ENCODE results near the gene PIK3AP1.
A peak's percentile ranks its signal among the peaks of the same experiment; 100 is the strongest.

PIK3AP1 gene

DNA sequence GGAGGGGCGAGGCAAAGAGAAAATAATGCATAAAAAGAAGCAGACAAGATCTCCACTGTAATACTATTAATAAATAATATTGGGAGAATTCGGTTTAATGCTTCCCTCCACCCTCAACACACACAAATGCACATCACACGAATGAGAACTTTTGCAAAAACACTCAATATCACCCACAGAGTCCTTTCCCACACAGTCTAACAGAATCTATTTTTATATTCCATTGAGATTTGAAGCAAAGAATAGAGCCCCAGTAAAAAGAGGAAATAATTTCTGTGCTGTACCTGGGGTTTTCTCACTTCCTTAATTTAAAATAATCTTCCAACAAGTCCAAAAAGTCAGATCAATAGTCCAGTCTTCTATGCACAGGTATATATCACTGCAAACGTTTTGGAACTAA is 17.0 kb downstream of the PIK3AP1 start:
- peaks cover 10% of the 10 kb centered on the region for H4K20me1 ChIP-seq (ENCODE audit: insufficient read depth, low read length, poor library complexity, severe bottlenecking)
- H3K9me3 ChIP-seq (ENCODE audit: insufficient read depth, low read depth, low read length): no peaks in the 10 kb centered on the region
- no peaks in the 10 kb centered on the region for H3K27me3 ChIP-seq (ENCODE audit: insufficient read depth, low read length, poor library complexity, severe bottlenecking)
- H3F3A ChIP-seq (ENCODE audit: low read depth): no peaks in the 10 kb centered on the region
- peaks cover 51% of the 10 kb centered on the region for H3K79me2 ChIP-seq (ENCODE audit: insufficient read depth, low read length)
- H3K36me3 ChIP-seq (ENCODE audit: insufficient read depth, low read length): peaks cover 32% of the 10 kb centered on the region; the same call in 1 of the 2 replicates
- TF ChIP-seq EZH2phosphoT487 (IDR thresholded peaks at IDR 0.05; ENCODE audit: borderline replicate concordance): no peak
- TF ChIP-seq, protein P1, sequence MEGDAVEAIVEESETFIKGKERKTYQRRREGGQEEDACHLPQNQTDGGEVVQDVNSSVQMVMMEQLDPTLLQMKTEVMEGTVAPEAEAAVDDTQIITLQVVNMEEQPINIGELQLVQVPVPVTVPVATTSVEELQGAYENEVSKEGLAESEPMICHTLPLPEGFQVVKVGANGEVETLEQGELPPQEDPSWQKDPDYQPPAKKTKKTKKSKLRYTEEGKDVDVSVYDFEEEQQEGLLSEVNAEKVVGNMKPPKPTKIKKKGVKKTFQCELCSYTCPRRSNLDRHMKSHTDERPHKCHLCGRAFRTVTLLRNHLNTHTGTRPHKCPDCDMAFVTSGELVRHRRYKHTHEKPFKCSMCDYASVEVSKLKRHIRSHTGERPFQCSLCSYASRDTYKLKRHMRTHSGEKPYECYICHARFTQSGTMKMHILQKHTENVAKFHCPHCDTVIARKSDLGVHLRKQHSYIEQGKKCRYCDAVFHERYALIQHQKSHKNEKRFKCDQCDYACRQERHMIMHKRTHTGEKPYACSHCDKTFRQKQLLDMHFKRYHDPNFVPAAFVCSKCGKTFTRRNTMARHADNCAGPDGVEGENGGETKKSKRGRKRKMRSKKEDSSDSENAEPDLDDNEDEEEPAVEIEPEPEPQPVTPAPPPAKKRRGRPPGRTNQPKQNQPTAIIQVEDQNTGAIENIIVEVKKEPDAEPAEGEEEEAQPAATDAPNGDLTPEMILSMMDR (conservative IDR thresholded peaks at IDR 0.05; ENCODE audit: low read length): no peak
- H2AFZ ChIP-seq (ENCODE audit: low read length): no peak overlapping the region
- H3K9me2 ChIP-seq (replicated peaks; ENCODE audit: low read depth, low read length): no peaks in the 10 kb centered on the region
- no peak overlapping the region for H3K4me3 ChIP-seq (ENCODE audit: low read length, poor library complexity, severe bottlenecking)
- H3K9ac ChIP-seq (ENCODE audit: low read depth, low read length, poor library complexity, severe bottlenecking): no peak overlapping the region
- H3K4me1 ChIP-seq (ENCODE audit: insufficient read depth, low read length, poor library complexity, severe bottlenecking): peaks cover 29% of the 10 kb centered on the region
- H3K4me2 ChIP-seq (ENCODE audit: low read depth, low read length, poor library complexity, severe bottlenecking): no peak overlapping the region

DNA sequence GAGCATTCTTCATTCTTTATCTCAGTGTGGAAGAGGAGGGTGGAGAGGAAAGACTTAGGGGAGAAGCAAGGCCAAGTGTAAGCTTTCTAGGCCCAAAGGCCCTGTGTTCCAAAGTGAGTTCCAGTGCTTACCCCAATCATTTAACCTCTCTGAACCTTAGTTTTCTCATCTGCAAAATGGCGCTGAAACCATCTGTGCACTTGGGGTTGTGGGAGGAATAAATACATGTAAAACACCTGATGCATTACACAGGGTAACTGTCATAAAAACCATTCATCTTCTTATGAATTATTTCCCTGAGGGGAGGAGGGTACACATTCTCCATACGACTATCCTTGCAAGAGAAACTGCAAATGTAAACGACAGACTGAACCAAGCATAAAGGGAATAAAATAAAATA is 19.0 kb downstream of the PIK3AP1 start:
- Histone ChIP-seq H3K27me3 (ENCODE audit: insufficient read depth, low read length, poor library complexity, severe bottlenecking) (no peaks in the 10 kb centered on the region), H3K4me1 (ENCODE audit: insufficient read depth, low read length, poor library complexity, severe bottlenecking) (peaks cover 37% of the 10 kb centered on the region), H4K20me1 (ENCODE audit: insufficient read depth, low read length, poor library complexity, severe bottlenecking) (peaks cover 14% of the 10 kb centered on the region), H3K36me3 (ENCODE audit: insufficient read depth, low read length) (peaks cover 19% of the 10 kb centered on the region; the same call in 1 of the 2 replicates), H3K4me2 (ENCODE audit: low read depth, low read length, poor library complexity, severe bottlenecking) (peak overlapping the region; percentile 30), H2AFZ (ENCODE audit: low read length) (no peak overlapping the region), H3K4me3 (ENCODE audit: low read length, poor library complexity, severe bottlenecking) (no peak overlapping the region), H3K9me3 (ENCODE audit: insufficient read depth, low read depth, low read length) (no peaks in the 10 kb centered on the region), H3K79me2 (ENCODE audit: insufficient read depth, low read length) (peaks cover 64% of the 10 kb centered on the region), H3K9ac (ENCODE audit: low read depth, low read length, poor library complexity, severe bottlenecking) (no peak overlapping the region), H3K9me2 (replicated peaks; ENCODE audit: low read depth, low read length) (no peaks in the 10 kb centered on the region), H3F3A (ENCODE audit: low read depth) (no peaks in the 10 kb centered on the region)
- TF ChIP-seq, protein P1 (conservative IDR thresholded peaks at IDR 0.05; ENCODE audit: low read length): no peak
- no peak for TF ChIP-seq EZH2phosphoT487 (IDR thresholded peaks at IDR 0.05; ENCODE audit: borderline replicate concordance)

DNA sequence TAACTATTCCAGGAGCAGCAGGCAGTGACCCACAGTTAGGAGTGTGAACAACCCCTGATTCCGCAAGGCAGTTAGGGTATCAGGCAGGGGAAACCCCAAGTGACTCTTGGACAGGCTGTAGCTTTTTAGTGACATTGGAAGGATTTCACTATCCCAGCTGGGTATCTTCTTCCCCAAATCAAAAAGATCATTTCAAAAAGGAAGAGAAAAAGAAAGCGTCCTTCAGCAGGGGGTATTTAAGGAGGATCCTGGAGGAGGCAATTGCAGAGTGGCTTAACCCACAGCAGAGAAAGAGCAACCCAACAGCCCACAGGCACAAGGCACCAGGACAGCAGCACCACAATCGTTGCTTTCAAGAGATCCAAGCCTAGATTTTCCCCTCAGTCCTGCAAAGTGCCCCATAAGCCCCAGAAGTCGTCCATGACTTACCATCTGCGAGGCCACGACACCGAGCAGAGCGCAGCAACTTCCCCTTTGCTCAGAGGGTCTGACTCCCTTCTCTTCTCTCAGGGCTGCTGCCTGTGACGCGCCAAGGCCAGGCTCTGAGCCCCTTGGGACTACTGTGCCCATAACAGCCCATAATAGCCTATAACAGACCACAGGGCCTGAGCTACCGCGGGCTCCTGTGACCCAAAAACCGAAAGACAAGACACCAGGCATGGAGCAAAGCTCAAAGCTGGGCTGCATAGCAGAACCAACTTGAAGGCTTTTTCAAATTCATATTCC is 19.8 kb downstream of the PIK3AP1 start:
- Histone ChIP-seq H3K4me1 (ENCODE audit: insufficient read depth, low read length, poor library complexity, severe bottlenecking) (peaks cover 44% of the 10 kb centered on the region), H3K36me3 (ENCODE audit: insufficient read depth, low read length) (peaks cover 19% of the 10 kb centered on the region; the same call in 1 of the 2 replicates), H3K4me2 (ENCODE audit: low read depth, low read length, poor library complexity, severe bottlenecking) (peak overlapping the region; percentile 30), H3K9ac (ENCODE audit: low read depth, low read length, poor library complexity, severe bottlenecking) (no peak overlapping the region), H4K20me1 (ENCODE audit: insufficient read depth, low read length, poor library complexity, severe bottlenecking) (peaks cover 14% of the 10 kb centered on the region), H2AFZ (ENCODE audit: low read length) (no peak overlapping the region), H3K27me3 (ENCODE audit: insufficient read depth, low read length, poor library complexity, severe bottlenecking) (no peaks in the 10 kb centered on the region), H3K9me3 (ENCODE audit: insufficient read depth, low read depth, low read length) (no peaks in the 10 kb centered on the region), H3K4me3 (ENCODE audit: low read length, poor library complexity, severe bottlenecking) (no peak overlapping the region), H3K9me2 (replicated peaks; ENCODE audit: low read depth, low read length) (no peaks in the 10 kb centered on the region), H3F3A (ENCODE audit: low read depth) (no peaks in the 10 kb centered on the region), H3K79me2 (ENCODE audit: insufficient read depth, low read length) (peaks cover 68% of the 10 kb centered on the region)
- TF ChIP-seq EZH2phosphoT487 (IDR thresholded peaks at IDR 0.05; ENCODE audit: borderline replicate concordance): no peak
- TF ChIP-seq, protein P1 (conservative IDR thresholded peaks at IDR 0.05; ENCODE audit: low read length): no peak

Measured in Loucy (cell line).